Spleen (tissue), 11 donors: Measurements from ENCODE around the gene GAGE12E. TPM values are rescaled to one million over a fixed set of nuclear protein-coding genes. Genes with fewer than 3 reads are reported as not detected.
"Not testable (repeated sequence)": the region's sequence is repeated elsewhere in the genome, so short reads cannot be mapped to it uniquely, and the experiment has no call there.

ENCODE experiments used
- DNase-seq: peaks from one replicate; pipeline ENCODE4 v3.0.0-alpha.2; 2020
- H3K27ac ChIP-seq, 8 donors: fragments of 200-600 bp; sonication (generic) in 7 of 8; 1 replicate in 4 of 8; 2 replicates in 4 of 8; pipeline versions ENCODE4 v1.5.0 to v1.8.0; 2016 to 2021; ENCODE audit warnings: inconsistent platforms in 4 of 8, mild to moderate bottlenecking in 4 of 8, moderate library complexity in 1 of 8
- H3K27me3 ChIP-seq, 7 donors: fragments of 200-600 bp; sonication (generic) in 6 of 7; replicated peaks in 1 of 7; 1 replicate in 4 of 7; 2 replicates in 3 of 7; pipeline versions ENCODE4 v1.5.0 to v1.8.0; 2016 to 2021; ENCODE audit warnings: inconsistent platforms in 3 of 7, mild to moderate bottlenecking in 1 of 7
- H3K36me3 ChIP-seq, 6 donors: fragments of 200-600 bp; sonication (generic) in 5 of 6; 1 replicate in 4 of 6; 2 replicates in 2 of 6; pipeline versions ENCODE4 v1.5.0 to v1.8.0; 2016 to 2021; ENCODE audit warnings: inconsistent platforms in 2 of 6
- H3K4me1 ChIP-seq, 6 donors: fragments of 200-600 bp; sonication (generic) in 5 of 6; 1 replicate in 3 of 6; 2 replicates in 3 of 6; pipeline versions ENCODE4 v1.5.0 to v1.8.0; 2016 to 2021; ENCODE audit warnings: inconsistent platforms in 3 of 6
- H3K4me3 ChIP-seq, 8 donors: fragments of 200-600 bp; sonication (generic) in 7 of 8; 1 replicate in 4 of 8; 2 replicates in 4 of 8; pipeline versions ENCODE4 v1.5.0 to v1.8.0; 2016 to 2021; ENCODE audit warnings: inconsistent platforms in 4 of 8, mild to moderate bottlenecking in 4 of 8, moderate library complexity in 2 of 8
- H3K9me3 ChIP-seq, 8 donors: fragments of 200-600 bp; sonication (generic) in 7 of 8; 1 replicate in 4 of 8; 2 replicates in 4 of 8; pipeline versions ENCODE4 v1.5.0 to v1.8.0; 2016 to 2021; ENCODE audit warnings: inconsistent platforms in 4 of 8
- WGBS, 5 donors: extraction: QIAGEN DNeasy Blood & Tissue Kit in 3 of 5; methylation state at CpG; one replicate each; pipeline versions ENCODE4 v1.1.5 to v1.1.7; 2013 to 2018; 5-methylcytosine and 5-hydroxymethylcytosine counted together
- intact Hi-C: fragments of 100-400 bp; cut with DNase I; formaldehyde crosslinking; loops from one replicate; pipeline ENCODE4 v1.15.0; 2023; ENCODE audit warnings: low total_unique reads
- polyA plus RNA-seq, 3 donors: library from polyadenylated mRNA; stranded (reverse); fragments of 200-250 nt; gene quantifications; one replicate each; pipeline ENCODE4 v1.2.1, GENCODE V29; 2013
- small RNA-seq, 4 donors: library from RNA; depleted of rRNA; stranded (forward); fragments of <200 nt; gene quantifications; one replicate each; pipeline ENCODE3, GENCODE V24; 2016
- total RNA-seq, 7 donors: library from RNA; depleted of rRNA in 3 of 7; stranded (reverse); fragments of >200 nt in 3 of 7; fragmentation: NEBNext Ultra II Directional in 4 of 7; extraction: Animal tissue kit (Norgen Biotek cat#: 25700) in 4 of 7; gene quantifications; one replicate each; pipeline versions ENCODE4 v1.1.0 to v1.2.1, GENCODE V29; 2016 to 2021
- donor health status: healthy with polysubstance abuse.
- donor health status: DM: no; HTN: no; CAD: no; lungs with moderate emphysema.
- donor health status: DM: no; HTN: no; CAD: no.
- donor health status: Bipolar disorder and iron deficiency.
- donor health status: healthy.
- donor health status: DM: no; HTN: no; CAD: no.
- donor health status: DM: yes; HTN: yes; CAD: no.

GAGE12E gene
- total and polyA plus RNA-seq, 10 donors, result not detected

DNA sequence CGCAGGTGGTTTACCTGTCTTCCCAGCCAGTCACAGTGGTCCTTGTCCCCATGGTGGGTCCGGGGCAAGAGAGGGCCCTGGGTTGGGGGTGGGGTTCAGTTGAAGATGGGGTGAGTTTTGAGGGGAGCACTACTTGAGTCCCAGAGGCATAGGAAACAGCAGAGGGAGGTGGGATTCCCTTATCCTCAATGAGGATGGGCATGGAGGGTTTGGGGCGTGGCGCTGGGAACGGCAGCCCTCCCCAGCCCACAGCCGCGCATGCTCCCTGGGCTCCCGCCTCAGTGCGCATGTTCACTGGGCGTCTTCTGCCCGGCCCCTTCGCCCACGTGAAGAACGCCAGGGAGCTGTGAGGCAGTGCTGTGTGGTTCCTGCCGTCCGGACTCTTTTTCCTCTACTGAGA is 47.6 kb downstream of the GAGE12E start, which contains the start of gene GAGE1:
Gene GAGE1 (plus strand): TSS at position 301 of the 400 bp plus-strand sequence. CDS start 1,155 bp downstream, outside the sequence.
- no CpG with 5 or more reads among the region's 16 CpGs for WGBS, 5 donors
- DNase-seq, H3K27me3 ChIP-seq, H3K9me3 ChIP-seq, H3K4me3 ChIP-seq, H3K36me3 ChIP-seq, H3K27ac ChIP-seq, H3K4me1 ChIP-seq, intact Hi-C loops: not testable (repeated sequence)

Small RNA genes lying within 50 kb of the gene (small RNA-seq; reads per million reads assigned to genes)
- gene GAGE12B, result 0 reads per million in 4 donors

Other genes starting within 250 kb of the GAGE12E start
- gene GAGE10, start 247.6 kb upstream of the GAGE12E start, total RNA-seq, result not detected
- gene GAGE10, start 247.6 kb upstream of the GAGE12E start, polyA plus RNA-seq, result not detected
- gene GAGE12J, start 229.3 kb upstream of the GAGE12E start, total RNA-seq, result not detected
- not detected for gene GAGE12J, start 229.3 kb upstream of the GAGE12E start, polyA plus RNA-seq
- gene GAGE13, start 219.7 kb upstream of the GAGE12E start, total RNA-seq, result not detected
- gene GAGE13, start 219.7 kb upstream of the GAGE12E start, polyA plus RNA-seq, result not detected
- not detected for gene GAGE12C, start 19.1 kb upstream of the GAGE12E start, total RNA-seq
- not detected for gene GAGE12C, start 19.1 kb upstream of the GAGE12E start, polyA plus RNA-seq
- not detected for gene GAGE12D, start 9.6 kb upstream of the GAGE12E start, total RNA-seq
- gene GAGE12D, start 9.6 kb upstream of the GAGE12E start, polyA plus RNA-seq, result not detected
- gene GAGE12F, start 9.6 kb downstream of the GAGE12E start, total RNA-seq, result not detected
- gene GAGE12F, start 9.6 kb downstream of the GAGE12E start, polyA plus RNA-seq, result not detected
- not detected for gene GAGE12G, start 19.1 kb downstream of the GAGE12E start, total RNA-seq
- not detected for gene GAGE12G, start 19.1 kb downstream of the GAGE12E start, polyA plus RNA-seq
- gene GAGE12H, start 28.7 kb downstream of the GAGE12E start, total RNA-seq, result not detected
- gene GAGE12H, start 28.7 kb downstream of the GAGE12E start, polyA plus RNA-seq, result not detected
- gene GAGE2A, start 38.2 kb downstream of the GAGE12E start, total RNA-seq, result not detected
- gene GAGE2A, start 38.2 kb downstream of the GAGE12E start, polyA plus RNA-seq, result not detected
- not detected for gene GAGE1, start 47.7 kb downstream of the GAGE12E start, total RNA-seq
- not detected for gene GAGE1, start 47.7 kb downstream of the GAGE12E start, polyA plus RNA-seq
- gene PAGE1, start 144.7 kb downstream of the GAGE12E start, total RNA-seq, result not detected
- gene PAGE1, start 144.7 kb downstream of the GAGE12E start, polyA plus RNA-seq, result not detected